ENCODE results near the gene ACSF2.

ACSF2 gene

GRCh38 chr17:50407921-50408320, 18.1 kb upstream of the ACSF2 start:
- TF ChIP-seq TEAD4 (IDR thresholded peaks at IDR 0.05) = peak; percentile 35; the same call in 1 of the 2 replicates
- TF ChIP-seq TAF1 (IDR thresholded peaks at IDR 0.05; ENCODE audit: low read depth) = no peak
- no peak for TF ChIP-seq USF1 (IDR thresholded peaks at IDR 0.05)

GRCh38 chr17:50412188-50412732, 13.8 kb upstream of the ACSF2 start:
- TF ChIP-seq REST (IDR thresholded peaks at IDR 0.05; ENCODE audit: low read depth) = no peak
- no peak for TF ChIP-seq USF1 (IDR thresholded peaks at IDR 0.05)
- TF ChIP-seq CREB1 (IDR thresholded peaks at IDR 0.05; ENCODE audit: low read depth) = no peak
- TF ChIP-seq EP300 (IDR thresholded peaks at IDR 0.05; ENCODE audit: borderline replicate concordance) = no peak
- TF ChIP-seq FOXM1 (IDR thresholded peaks at IDR 0.05; ENCODE audit: borderline replicate concordance, low read depth) = no peak
- TF ChIP-seq MAX (IDR thresholded peaks at IDR 0.05) = no peak
- TF ChIP-seq RAD21 (IDR thresholded peaks at IDR 0.05; ENCODE audit: low read depth) = no peak
- no peak for TF ChIP-seq NFIC (IDR thresholded peaks at IDR 0.05)
- TF ChIP-seq TCF12 (IDR thresholded peaks at IDR 0.05; ENCODE audit: low read depth) = no peak
- no peak for TF ChIP-seq ZBTB7A (IDR thresholded peaks at IDR 0.05; ENCODE audit: low read depth)
- no peak for TF ChIP-seq EGR1 (IDR thresholded peaks at IDR 0.05)
- TF ChIP-seq TAF1 (IDR thresholded peaks at IDR 0.05; ENCODE audit: low read depth) = no peak
- no peak for TF ChIP-seq CEBPB (IDR thresholded peaks at IDR 0.05)
- TF ChIP-seq TEAD4 (IDR thresholded peaks at IDR 0.05) = no peak
- TF ChIP-seq YY1 (IDR thresholded peaks at IDR 0.05; ENCODE audit: low read depth) = no peak

GRCh38 chr17:50414808-50415207, 11.2 kb upstream of the ACSF2 start:
- TF ChIP-seq CREB1 (IDR thresholded peaks at IDR 0.05; ENCODE audit: low read depth) (no peak), EP300 (IDR thresholded peaks at IDR 0.05; ENCODE audit: borderline replicate concordance) (no peak), TAF1 (IDR thresholded peaks at IDR 0.05; ENCODE audit: low read depth) (no peak), NFIC (IDR thresholded peaks at IDR 0.05) (no peak), ZBTB7A (IDR thresholded peaks at IDR 0.05; ENCODE audit: low read depth) (no peak)

GRCh38 chr17:50420419-50421112, 5.5 kb upstream of the ACSF2 start:
- TF ChIP-seq FOXM1 (IDR thresholded peaks at IDR 0.05; ENCODE audit: borderline replicate concordance, low read depth) = no peak
- 0 out of 2 replicates have a peak, but pooled peaks have one; percentile 48 for TF ChIP-seq CEBPB (IDR thresholded peaks at IDR 0.05)

GRCh38 chr17:50421308-50422051, 4.5 kb upstream of the ACSF2 start:
- no peak for TF ChIP-seq YY1 (IDR thresholded peaks at IDR 0.05; ENCODE audit: low read depth)
- TF ChIP-seq TAF1 (IDR thresholded peaks at IDR 0.05; ENCODE audit: low read depth) = no peak
- no peak for TF ChIP-seq FOXM1 (IDR thresholded peaks at IDR 0.05; ENCODE audit: borderline replicate concordance, low read depth)

GRCh38 chr17:50422738-50423137, 3.3 kb upstream of the ACSF2 start:
- TF ChIP-seq REST (IDR thresholded peaks at IDR 0.05; ENCODE audit: low read depth) (no peak), TCF12 (IDR thresholded peaks at IDR 0.05; ENCODE audit: low read depth) (no peak), NFIC (IDR thresholded peaks at IDR 0.05) (no peak), EGR1 (IDR thresholded peaks at IDR 0.05) (no peak), CREB1 (IDR thresholded peaks at IDR 0.05; ENCODE audit: low read depth) (no peak), FOXM1 (IDR thresholded peaks at IDR 0.05; ENCODE audit: borderline replicate concordance, low read depth) (no peak), TAF1 (IDR thresholded peaks at IDR 0.05; ENCODE audit: low read depth) (no peak), CEBPB (IDR thresholded peaks at IDR 0.05) (no peak), USF1 (IDR thresholded peaks at IDR 0.05) (no peak), EP300 (IDR thresholded peaks at IDR 0.05; ENCODE audit: borderline replicate concordance) (no peak), YY1 (IDR thresholded peaks at IDR 0.05; ENCODE audit: low read depth) (no peak), ZBTB7A (IDR thresholded peaks at IDR 0.05; ENCODE audit: low read depth) (no peak), TEAD4 (IDR thresholded peaks at IDR 0.05) (no peak), RAD21 (IDR thresholded peaks at IDR 0.05; ENCODE audit: low read depth) (no peak)
